ENCODE results near the gene QPCTL. TPM values are rescaled to one million over a fixed set of nuclear protein-coding genes. Genes with fewer than 3 reads are reported as not detected.

Gene QPCTL
- total RNA-seq, result 1 to 10 TPM; 9.3 to 9.7 TPM

DNA sequence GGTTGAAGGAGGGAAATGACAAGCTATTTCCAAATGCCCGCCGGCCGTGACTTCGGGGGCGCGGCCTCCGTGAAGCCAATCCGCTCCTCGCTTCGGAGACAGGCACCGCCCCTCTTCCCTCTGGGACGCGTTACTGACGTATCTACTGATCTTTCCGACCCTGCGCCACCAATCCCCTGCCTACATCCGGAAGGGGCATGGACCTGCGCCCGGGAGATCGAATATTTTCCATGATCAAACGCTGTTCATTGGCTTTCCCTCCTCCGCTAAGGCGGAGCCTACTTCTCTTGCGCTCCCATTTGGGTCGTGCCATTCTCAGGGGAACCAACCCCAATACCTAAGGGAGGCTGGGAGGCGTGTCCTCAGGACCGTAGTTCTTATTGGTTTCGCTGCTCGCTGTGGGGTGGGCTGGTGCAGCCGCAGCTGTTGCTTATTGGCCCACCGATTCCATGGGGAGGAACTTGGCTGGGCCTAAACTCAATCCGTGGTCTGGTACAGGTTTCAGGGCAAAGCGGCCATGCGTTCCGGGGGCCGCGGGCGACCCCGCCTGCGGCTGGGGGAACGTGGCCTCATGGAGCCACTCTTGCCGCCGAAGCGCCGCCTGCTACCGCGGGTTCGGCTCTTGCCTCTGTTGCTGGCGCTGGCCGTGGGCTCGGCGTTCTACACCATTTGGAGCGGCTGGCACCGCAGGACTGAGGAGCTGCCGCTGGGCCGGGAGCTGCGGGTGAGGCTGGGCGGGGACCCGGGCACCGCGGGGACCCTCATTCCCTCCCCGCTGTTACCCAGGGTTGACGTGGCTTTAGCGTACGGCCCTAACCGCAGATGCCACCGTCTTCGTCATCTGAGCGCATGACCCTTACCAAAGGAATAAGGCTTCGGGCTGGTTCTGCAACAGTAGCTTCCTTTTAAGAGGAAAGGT is at the start of gene QPCTL:
QPCTL (plus strand) TSS at position 480 of the 919 bp plus-strand sequence; CDS start at position 518, 38 bp downstream.
- peak; percentile 91 for DNase-seq
- peaks cover 9% of the 10 kb centered on the region for H3K36me3 Mint-ChIP-seq
- H3K4me1 Mint-ChIP-seq, result peaks cover 15% of the 10 kb centered on the region
- no peaks in the 10 kb centered on the region for H3K27me3 Mint-ChIP-seq
- ATAC-seq (ENCODE audit: low read depth), result peak; percentile 94
- H3K9me3 Mint-ChIP-seq, result no peaks in the 10 kb centered on the region
- POLR2A ChIA-PET, result interaction anchor here (0.6 to 4.1 kb wide), 20 partner anchors 9 to 253 kb away, joined by 3 to 25 read pairs (median 3); partner anchors contain the start of genes FBXO46, GIPR and SIX5
- H3K4me3 Mint-ChIP-seq, result peak within 1 kb of the TSS; percentile 90
- H3K27ac Mint-ChIP-seq, result peak within 1 kb of the TSS; percentile 86

DNA sequence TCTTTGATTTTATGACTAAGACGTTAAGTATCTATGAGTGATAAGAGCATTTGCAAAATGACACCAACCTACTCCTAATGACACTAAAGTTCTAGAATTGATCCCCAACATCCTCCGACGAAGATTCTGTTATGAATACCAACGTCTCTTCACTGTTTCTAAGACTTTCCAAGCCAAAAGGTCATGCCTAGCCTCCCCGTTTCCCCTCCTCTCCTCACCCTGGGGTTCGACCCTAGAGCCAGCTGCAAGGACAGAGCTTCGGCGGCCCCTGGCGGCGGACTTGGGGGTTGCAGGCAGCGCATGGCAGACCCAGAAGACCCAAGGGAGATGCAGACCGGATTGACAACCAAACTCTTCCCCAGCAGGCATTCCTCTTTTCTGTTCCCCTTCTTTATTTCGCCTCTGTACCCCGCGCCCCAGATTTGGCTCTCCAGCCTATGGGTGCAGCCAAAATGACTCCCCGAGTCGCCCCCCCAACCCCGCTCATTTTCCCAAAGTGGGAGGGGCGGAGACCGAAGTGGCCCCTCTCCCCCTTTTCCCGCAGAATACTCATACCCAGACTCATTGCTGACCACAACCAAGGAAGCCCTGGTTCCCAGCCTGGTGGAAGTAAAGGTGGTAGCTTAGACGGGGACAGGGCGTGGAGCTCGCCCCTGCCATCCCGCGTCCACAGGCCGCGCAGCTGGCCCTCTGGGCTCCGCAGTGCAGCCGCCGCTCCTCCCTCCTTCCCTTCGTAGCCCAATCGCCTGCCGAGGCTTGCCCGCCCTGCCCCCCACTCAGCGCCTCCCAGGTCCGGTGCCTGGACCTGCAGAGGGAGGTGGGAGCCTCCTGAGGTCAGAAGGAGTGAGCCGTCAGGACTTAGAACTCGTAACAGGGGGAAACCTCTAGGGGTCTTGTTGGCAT is 49.2 kb upstream of the QPCTL start:
- DNase-seq (peak; percentile 95), ATAC-seq (ENCODE audit: low read depth) (no peak)
- H3K27me3 Mint-ChIP-seq, result peaks cover 3% of the 10 kb centered on the region
- peaks cover 2% of the 10 kb centered on the region for H3K36me3 Mint-ChIP-seq
- H3K9me3 Mint-ChIP-seq, result no peaks in the 10 kb centered on the region
- peak overlapping the region; percentile 84 for H3K27ac Mint-ChIP-seq
- H3K4me3 Mint-ChIP-seq, result peak overlapping the region; percentile 73
- peaks cover 38% of the 10 kb centered on the region for H3K4me1 Mint-ChIP-seq
- POLR2A ChIA-PET, result interaction anchor here (0.6 to 3.6 kb wide), 10 partner anchors 36 to 213 kb away, joined by 3 to 19 read pairs (median 9); partner anchors contain the start of genes OPA3 and VASP

DNA sequence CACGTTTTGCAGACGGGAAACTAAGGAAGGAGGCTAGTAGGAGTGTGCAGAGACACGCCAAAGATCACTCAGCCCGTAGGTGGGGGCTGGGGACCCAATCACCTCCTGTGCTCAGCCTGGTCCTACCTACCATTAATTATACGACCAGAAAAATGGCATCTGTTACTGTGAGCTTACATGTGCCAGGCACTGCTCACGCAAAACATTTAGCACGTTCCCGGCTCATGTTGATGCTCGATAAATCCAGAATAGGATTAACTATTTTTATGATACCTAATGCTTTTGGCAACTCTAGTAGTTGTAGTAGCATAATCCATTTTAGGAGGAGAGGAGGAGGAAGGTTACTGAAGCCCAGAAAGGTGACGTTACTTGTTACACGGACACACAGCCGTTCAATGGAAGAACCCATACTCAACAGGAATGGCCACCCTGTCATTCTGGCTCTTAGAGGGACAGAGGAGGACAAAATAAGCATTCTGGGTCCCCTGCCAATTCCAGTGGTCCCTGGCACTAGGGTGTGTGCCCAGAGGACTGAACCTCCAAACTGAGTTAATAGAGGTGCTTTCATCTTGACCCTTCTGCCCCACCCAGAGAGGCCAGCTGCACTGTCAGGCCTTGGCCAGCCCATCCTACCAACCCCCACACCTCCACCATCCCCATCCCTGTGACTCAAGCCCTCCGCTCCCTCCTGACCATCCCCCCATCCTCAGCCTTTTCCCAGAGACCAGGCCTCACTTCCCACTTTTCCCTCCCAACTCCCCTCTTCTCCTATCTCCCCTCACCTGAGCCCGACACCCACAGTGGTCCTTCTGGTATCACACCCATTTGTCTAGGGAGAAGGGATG is 48.3 kb upstream of the QPCTL start:
- POLR2A ChIA-PET, result interaction anchor here (3.6 kb wide), 1 partner anchor 37 kb away, joined by 19 read pairs; no protein-coding TSS in a partner anchor
- Mint-ChIP-seq H3K36me3 (peaks cover 2% of the 10 kb centered on the region), H3K4me1 (peaks cover 32% of the 10 kb centered on the region), H3K27ac (peak overlapping the region; percentile 40), H3K4me3 (no peak overlapping the region), H3K9me3 (no peaks in the 10 kb centered on the region), H3K27me3 (peaks cover 3% of the 10 kb centered on the region)
- DNase-seq (no peak), ATAC-seq (ENCODE audit: low read depth) (no peak)

DNA sequence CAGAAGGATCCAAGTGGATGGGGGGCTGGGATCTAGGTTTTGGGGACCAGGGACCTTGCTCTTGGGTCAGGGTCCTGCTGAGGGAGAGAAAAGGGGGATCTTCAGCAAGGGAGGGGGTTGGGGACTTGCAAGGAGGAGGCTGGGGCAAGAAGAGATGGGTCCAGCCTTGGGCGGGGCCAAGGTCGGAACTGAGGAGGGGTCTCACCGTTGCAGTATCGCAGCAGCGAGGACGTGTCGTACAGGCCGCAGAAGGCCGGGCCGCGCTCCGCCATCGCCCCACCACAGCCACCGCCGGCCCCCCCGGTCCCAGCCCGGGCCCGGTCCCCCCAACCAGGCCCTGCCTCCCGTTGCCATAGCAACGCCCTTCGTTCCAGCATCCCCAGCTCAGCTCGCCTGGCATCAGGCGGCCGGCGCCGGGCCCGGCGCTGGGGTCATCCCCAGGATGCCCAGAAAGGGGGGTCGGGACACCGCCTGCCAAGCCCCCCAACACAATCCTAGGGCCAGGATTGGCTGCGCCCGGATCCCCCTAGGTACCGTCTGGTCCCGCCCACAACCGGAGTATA is 47.3 kb upstream of the QPCTL start:
- peak overlapping the region; percentile 82 for H3K4me3 Mint-ChIP-seq
- H3K27ac Mint-ChIP-seq, result peak overlapping the region; percentile 80
- DNase-seq (no peak), ATAC-seq (ENCODE audit: low read depth) (no peak)
- peaks cover 3% of the 10 kb centered on the region for H3K27me3 Mint-ChIP-seq
- POLR2A ChIA-PET, result interaction anchor here (0.8 to 1.4 kb wide), 7 partner anchors 14 to 205 kb away, joined by 3 to 6 read pairs (median 3); partner anchors contain the start of genes QPCTL and SNRPD2
- peaks cover 2% of the 10 kb centered on the region for H3K36me3 Mint-ChIP-seq
- H3K4me1 Mint-ChIP-seq, result peaks cover 32% of the 10 kb centered on the region
- no peaks in the 10 kb centered on the region for H3K9me3 Mint-ChIP-seq

DNA sequence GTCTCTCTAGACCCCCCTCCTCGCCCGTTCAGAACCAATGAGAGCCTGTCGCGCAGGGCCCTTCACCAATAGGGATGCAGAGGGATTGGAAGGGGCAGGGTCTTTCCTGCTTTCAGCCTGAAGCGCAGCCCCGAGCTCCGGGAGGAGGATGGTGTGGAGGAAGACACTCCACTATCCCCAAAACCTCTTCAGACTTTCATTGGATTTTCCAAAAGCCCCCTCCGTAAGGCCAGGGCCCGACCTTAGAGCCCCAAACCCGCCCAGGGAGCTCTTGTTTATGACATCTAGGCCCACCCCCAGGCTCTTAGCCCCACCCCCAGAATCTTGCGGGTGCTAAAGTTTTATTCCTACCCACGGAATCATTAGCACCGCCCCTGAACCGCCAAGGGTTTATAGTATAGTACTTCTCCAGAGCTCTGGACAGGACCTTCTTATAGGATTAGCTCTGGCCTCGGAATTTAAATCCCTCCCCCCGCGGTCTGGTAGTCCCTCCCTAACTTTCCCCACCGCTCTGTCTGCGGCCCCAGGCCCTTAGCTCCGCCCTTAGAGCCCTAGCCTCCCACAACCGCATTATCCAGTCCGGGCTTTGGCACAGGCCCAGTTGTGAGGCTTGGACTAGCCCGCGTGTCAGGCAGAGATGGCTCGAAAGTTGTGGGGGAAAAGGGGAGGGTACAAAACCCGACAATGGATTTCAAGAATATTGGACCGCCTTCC is 46.7 kb upstream of the QPCTL start:
- ATAC-seq (ENCODE audit: low read depth) (peak; percentile 48), DNase-seq (peak; percentile 78)
- Mint-ChIP-seq H3K9me3 (no peaks in the 10 kb centered on the region), H3K36me3 (peaks cover 1% of the 10 kb centered on the region), H3K27ac (peak overlapping the region; percentile 80), H3K27me3 (peaks cover 3% of the 10 kb centered on the region), H3K4me3 (peak overlapping the region; percentile 82), H3K4me1 (peaks cover 30% of the 10 kb centered on the region)
- POLR2A ChIA-PET, result interaction anchor here (0.6 to 1.4 kb wide), 11 partner anchors 15 to 206 kb away, joined by 3 to 6 read pairs (median 3); partner anchors contain the start of genes QPCTL and SNRPD2

DNA sequence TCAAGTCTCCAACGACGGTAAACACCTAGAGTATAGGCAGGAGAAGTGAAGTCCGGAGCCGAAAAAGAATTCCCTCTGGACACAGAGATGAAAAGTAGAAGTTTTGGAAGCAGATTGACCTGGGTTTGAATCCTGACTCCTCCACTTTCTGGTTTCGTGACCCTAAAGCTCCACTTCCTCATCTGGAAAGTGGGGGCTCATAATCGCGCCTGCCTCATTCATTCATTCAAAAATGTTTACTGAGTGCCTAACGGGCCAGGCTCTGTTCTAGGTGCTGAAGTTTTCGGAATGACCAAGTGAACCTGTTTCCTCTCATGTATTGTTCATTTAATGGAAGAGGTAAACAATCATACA is 46.1 kb upstream of the QPCTL start:
- POLR2A ChIA-PET, result interaction anchor here (0.6 to 1.4 kb wide), 7 partner anchors 18 to 177 kb away, joined by 3 to 6 read pairs (median 3); partner anchors contain the start of genes QPCTL and SNRPD2
- Mint-ChIP-seq H3K4me1 (peaks cover 25% of the 10 kb centered on the region), H3K36me3 (no peaks in the 10 kb centered on the region), H3K27me3 (peaks cover 3% of the 10 kb centered on the region), H3K4me3 (peak overlapping the region; percentile 82), H3K9me3 (no peaks in the 10 kb centered on the region), H3K27ac (peak overlapping the region; percentile 68)
- DNase-seq (no peak), ATAC-seq (ENCODE audit: low read depth) (no peak)

DNA sequence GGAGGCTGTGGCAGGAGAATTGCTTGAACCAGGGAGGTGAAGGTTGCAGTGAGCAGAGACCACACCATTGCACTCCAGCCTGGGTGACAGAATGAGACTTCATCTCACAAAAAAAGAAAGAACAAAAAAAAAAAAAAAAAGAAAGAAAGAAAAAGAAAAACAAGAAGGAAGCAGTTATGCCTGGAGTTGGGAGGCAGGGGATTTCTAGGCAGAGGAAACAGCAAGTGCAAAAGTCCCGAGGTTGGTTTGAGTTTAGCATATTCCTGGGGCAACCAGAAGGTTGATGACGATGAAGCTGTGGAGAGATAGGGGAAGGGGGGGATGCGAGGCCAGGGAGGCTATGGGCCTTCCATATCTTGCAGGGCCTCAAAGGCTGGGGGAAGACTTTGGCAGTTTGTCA is 41.7 kb upstream of the QPCTL start:
- no peaks in the 10 kb centered on the region for H3K36me3 Mint-ChIP-seq
- DNase-seq, result no peak
- H3K4me1 Mint-ChIP-seq, result peaks cover 8% of the 10 kb centered on the region
- no peak for ATAC-seq (ENCODE audit: low read depth)
- no peaks in the 10 kb centered on the region for H3K9me3 Mint-ChIP-seq
- H3K27ac Mint-ChIP-seq, result no peak overlapping the region
- H3K4me3 Mint-ChIP-seq, result no peak overlapping the region
- POLR2A ChIA-PET, result interaction anchor here (0.6 kb wide), 1 partner anchor 153 kb away, joined by 3 read pairs; no protein-coding TSS in a partner anchor
- no peaks in the 10 kb centered on the region for H3K27me3 Mint-ChIP-seq

DNA sequence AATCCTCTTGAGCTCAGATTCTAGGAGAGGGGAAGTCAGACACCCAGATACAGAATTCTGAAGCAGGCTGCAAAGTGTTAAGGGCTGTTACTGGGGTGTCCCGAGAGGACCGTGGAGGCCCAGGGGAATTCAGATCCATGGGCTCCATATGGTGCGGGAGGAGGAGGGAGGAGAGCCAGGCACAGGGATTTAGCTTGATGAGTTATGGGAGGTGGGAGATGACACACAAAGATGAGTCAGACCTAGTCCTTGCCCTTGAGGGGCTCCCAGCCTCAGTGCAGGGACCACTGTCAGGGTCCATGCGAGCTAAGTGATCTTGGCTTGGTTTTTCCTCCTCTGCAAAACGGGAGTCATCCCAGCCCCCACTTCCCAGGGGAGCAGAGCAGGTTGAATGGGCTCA is 38.8 kb upstream of the QPCTL start:
- Mint-ChIP-seq H3K27me3 (no peaks in the 10 kb centered on the region), H3K4me3 (no peak overlapping the region), H3K4me1 (no peaks in the 10 kb centered on the region), H3K9me3 (no peaks in the 10 kb centered on the region), H3K27ac (no peak overlapping the region), H3K36me3 (no peaks in the 10 kb centered on the region)
- POLR2A ChIA-PET, result no interaction called here
- ATAC-seq (ENCODE audit: low read depth) (no peak), DNase-seq (no peak)

DNA sequence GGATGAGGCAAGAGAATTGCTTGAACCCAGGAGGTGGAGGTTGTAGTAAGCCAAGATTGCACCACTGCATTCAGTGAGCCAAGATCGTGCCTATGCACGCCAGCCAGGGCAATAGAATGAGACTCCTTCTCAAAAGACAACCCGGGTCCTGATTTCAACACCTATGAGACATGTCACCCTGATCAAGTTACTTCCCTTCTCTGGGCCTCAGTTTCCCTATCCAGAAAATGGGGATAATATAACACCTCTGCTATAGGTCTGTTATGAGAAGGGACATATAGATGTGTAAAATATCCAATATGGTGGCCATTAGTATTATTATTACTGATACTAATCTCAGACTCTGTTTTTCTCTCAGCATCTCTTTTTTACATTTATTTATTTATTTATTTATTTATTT is 37.4 kb upstream of the QPCTL start:
- Mint-ChIP-seq H3K4me1 (no peaks in the 10 kb centered on the region), H3K9me3 (no peaks in the 10 kb centered on the region)
- DNase-seq, result no peak

DNA sequence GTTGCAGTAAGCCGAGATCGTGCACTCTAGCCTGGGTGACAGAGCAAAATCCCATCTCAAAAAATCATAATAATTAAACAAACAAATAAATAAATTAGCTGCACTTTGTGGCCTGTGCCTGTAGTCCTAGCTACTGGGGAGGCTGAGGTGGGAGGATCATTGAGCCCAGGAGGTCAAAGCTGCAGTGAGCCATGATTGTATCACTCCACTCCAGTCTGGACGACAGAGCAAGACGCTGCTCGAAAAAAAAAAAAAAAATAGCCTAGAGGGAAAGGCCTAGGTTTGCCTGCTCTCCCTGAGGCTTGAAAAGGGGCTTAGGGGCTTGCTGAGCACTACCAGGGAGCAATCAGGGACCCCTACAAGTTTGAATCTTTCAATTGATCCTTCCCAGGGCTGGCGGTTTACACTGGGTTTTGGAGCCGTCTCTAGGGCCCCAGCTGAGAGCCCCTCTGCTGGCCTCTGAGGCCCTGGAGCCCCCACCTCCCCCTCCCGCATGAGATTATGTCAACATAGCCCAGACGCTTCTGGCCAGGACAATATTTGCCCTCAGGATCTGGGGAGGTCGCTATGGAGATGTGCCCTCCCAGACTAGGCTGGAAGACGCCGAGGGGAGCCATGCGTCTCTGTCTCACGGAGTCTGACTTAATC is 34.8 kb upstream of the QPCTL start:
- Mint-ChIP-seq H3K36me3 (no peaks in the 10 kb centered on the region), H3K9me3 (no peaks in the 10 kb centered on the region), H3K4me3 (no peak overlapping the region), H3K27me3 (peaks cover 6% of the 10 kb centered on the region), H3K4me1 (no peaks in the 10 kb centered on the region), H3K27ac (no peak overlapping the region)
- POLR2A ChIA-PET, result interaction anchor here (0.6 kb wide), 1 partner anchor 656 kb away, joined by 4 read pairs; no protein-coding TSS in a partner anchor
- no peak for ATAC-seq (ENCODE audit: low read depth)
- no peak for DNase-seq

More for the DNA sequence above, 37.4 kb upstream of the QPCTL start:
- Mint-ChIP-seq H3K27ac (no peak overlapping the region), H3K4me3 (no peak overlapping the region), H3K27me3 (no peaks in the 10 kb centered on the region), H3K36me3 (no peaks in the 10 kb centered on the region)
- no peak for ATAC-seq (ENCODE audit: low read depth)
- POLR2A ChIA-PET, result no interaction called here

DNA sequence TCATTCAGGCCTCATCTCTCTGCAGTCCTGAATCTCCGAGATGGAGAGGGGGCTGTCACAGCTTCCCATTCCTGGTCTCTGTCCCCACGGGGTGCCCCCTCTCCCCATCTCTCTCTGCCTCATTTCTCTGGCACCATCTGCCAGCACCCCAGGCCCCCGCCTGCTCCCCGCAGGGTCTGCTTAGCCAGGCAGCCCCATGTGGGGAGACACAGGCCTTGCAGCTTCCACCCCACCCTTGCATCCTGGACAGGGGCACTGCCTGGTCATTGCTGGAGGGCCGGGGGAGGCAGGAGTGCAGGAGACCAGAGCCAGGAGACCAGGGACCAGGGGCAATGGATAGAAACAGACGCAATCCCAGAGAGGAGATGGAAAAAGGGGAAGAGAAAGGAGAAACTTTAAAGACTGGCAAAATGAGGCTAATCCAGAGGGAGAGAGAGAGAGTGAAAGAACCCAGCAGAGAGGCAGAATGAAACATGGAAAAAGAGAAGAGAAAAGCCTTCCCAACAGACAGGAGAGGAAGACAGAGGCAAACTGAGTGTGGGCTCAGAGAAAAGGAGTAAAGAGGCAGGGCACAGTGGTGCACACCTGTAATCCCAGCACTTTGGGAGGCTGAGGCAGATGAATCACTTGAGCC is 33.3 kb upstream of the QPCTL start:
- ATAC-seq (ENCODE audit: low read depth) (no peak), DNase-seq (no peak)
- H3K9me3 Mint-ChIP-seq, result no peaks in the 10 kb centered on the region
- H3K27me3 Mint-ChIP-seq, result peaks cover 9% of the 10 kb centered on the region
- H3K27ac Mint-ChIP-seq, result no peak overlapping the region
- H3K4me3 Mint-ChIP-seq, result no peak overlapping the region
- POLR2A ChIA-PET, result no interaction called here
- H3K36me3 Mint-ChIP-seq, result no peaks in the 10 kb centered on the region
- H3K4me1 Mint-ChIP-seq, result peaks cover 3% of the 10 kb centered on the region

Data from activated naive CD8-positive, alpha-beta T cell treated with anti-CD3 and anti-CD28 coated beads, Interleukin-2, amount 10 ng/mL, durations not matched to agents 7 days and 5 days (primary cell).